Neuronal stem cell (in vitro differentiated cells): ENCODE data around the gene FAM174C.

Experiments
- DNase-seq: peaks from one replicate; pipeline ENCODE4 v3.0.0-alpha.2; 2013; ENCODE audit warnings: low spot score
- H2AFZ ChIP-seq: one replicate; pipeline ENCODE4 v1.6.1; 2013; ENCODE audit warnings: mild to moderate bottlenecking, low read length, inconsistent platforms
- H2AK5ac ChIP-seq: 2 replicates; pipeline ENCODE4 v1.6.1; 2013; ENCODE audit warnings: low read depth, mild to moderate bottlenecking, inconsistent platforms, low read length, moderate library complexity, mixed read lengths
- H2BK120ac ChIP-seq: 2 replicates; pipeline ENCODE4 v1.6.1; 2013; ENCODE audit warnings: low read depth, mild to moderate bottlenecking, inconsistent platforms, low read length, moderate library complexity, mixed read lengths
- H2BK12ac ChIP-seq: one replicate; pipeline ENCODE4 v1.6.1; 2013; ENCODE audit warnings: low read length, inconsistent platforms
- H2BK15ac ChIP-seq: 2 replicates; pipeline ENCODE4 v1.6.1; 2013; ENCODE audit warnings: mild to moderate bottlenecking, low read length, inconsistent platforms, mixed read lengths
- H2BK5ac ChIP-seq: one replicate; pipeline ENCODE4 v1.6.1; 2013; ENCODE audit warnings: inconsistent platforms, mild to moderate bottlenecking, low read length, moderate library complexity
- H3K14ac ChIP-seq: one replicate; pipeline ENCODE4 v1.6.1; 2013; ENCODE audit warnings: low read length, inconsistent platforms
- H3K18ac ChIP-seq: 2 replicates; pipeline ENCODE4 v1.6.1; 2013; ENCODE audit warnings: low read length, inconsistent platforms
- H3K23ac ChIP-seq: 2 replicates; pipeline ENCODE4 v1.6.1; 2013; ENCODE audit warnings: low read depth, mild to moderate bottlenecking, mixed read lengths, low read length, inconsistent platforms; ENCODE audit not compliant: poor library complexity
- H3K27ac ChIP-seq: replicated peaks from 3 replicates; pipeline ENCODE4 v1.5.1; 2013; ENCODE audit warnings: low read length, inconsistent platforms
- H3K27me3 ChIP-seq, 3 experiments: 2 replicates each; pipeline ENCODE4 v1.6.1; 2013; ENCODE audit warnings: low read length in 3 of 3, mild to moderate bottlenecking in 2 of 3, inconsistent platforms in 1 of 3, low read depth in 1 of 3, mixed read lengths in 1 of 3, moderate library complexity in 1 of 3; ENCODE audit not compliant: control insufficient read depth in 3 of 3, insufficient read depth in 3 of 3
- H3K36me3 ChIP-seq, 2 donors: replicated peaks in 1 of 2; 2 replicates each; pipeline ENCODE4 v1.6.1; 2013; ENCODE audit warnings: low read length in 2 of 2; ENCODE audit not compliant: control insufficient read depth in 2 of 2, insufficient read depth in 2 of 2
- H3K4ac ChIP-seq: 2 replicates; pipeline ENCODE4 v1.6.1; 2013; ENCODE audit warnings: inconsistent platforms, mild to moderate bottlenecking, low read length, moderate library complexity
- H3K4me1 ChIP-seq, 2 donors: 1 replicate in 1 of 2; 2 replicates in 1 of 2; pipeline ENCODE4 v1.6.1; 2013; ENCODE audit warnings: low read length in 2 of 2, low read depth in 1 of 2; ENCODE audit not compliant: control insufficient read depth in 2 of 2, insufficient read depth in 1 of 2
- H3K4me2 ChIP-seq: one replicate; pipeline ENCODE4 v1.6.1; 2013; ENCODE audit warnings: mild to moderate bottlenecking, low read length, inconsistent platforms; ENCODE audit not compliant: insufficient read depth, poor library complexity, severe bottlenecking
- H3K4me3 ChIP-seq, 2 donors: 2 replicates each; pipeline ENCODE4 v1.5.1; 2013; ENCODE audit warnings: low read length in 2 of 2, mild to moderate bottlenecking in 2 of 2, inconsistent platforms in 1 of 2, moderate library complexity in 1 of 2
- H3K79me1 ChIP-seq: one replicate; pipeline ENCODE4 v1.6.1; 2013; ENCODE audit warnings: low read depth, mild to moderate bottlenecking, inconsistent platforms, low read length, moderate library complexity
- H3K9ac ChIP-seq: one replicate; pipeline ENCODE4 v1.6.1; 2013; ENCODE audit warnings: mild to moderate bottlenecking, low read depth, low read length, inconsistent platforms; ENCODE audit not compliant: poor library complexity
- H3K9me3 ChIP-seq, 2 donors: replicated peaks in 1 of 2; 2 replicates each; pipeline versions ENCODE3 to v1.6.1; 2013; ENCODE audit warnings: low read length in 2 of 2, mild to moderate bottlenecking in 2 of 2, inconsistent platforms in 1 of 2, low read depth in 1 of 2, mixed read lengths in 1 of 2, moderate library complexity in 1 of 2; ENCODE audit not compliant: control insufficient read depth in 2 of 2, insufficient read depth in 1 of 2
- H4K8ac ChIP-seq: one replicate; pipeline ENCODE4 v1.6.1; 2013; ENCODE audit warnings: low read depth, mild to moderate bottlenecking, inconsistent platforms, low read length, moderate library complexity
- H4K91ac ChIP-seq: one replicate; pipeline ENCODE4 v1.6.1; 2013; ENCODE audit warnings: low read length, low read depth, mild to moderate bottlenecking, inconsistent platforms; ENCODE audit not compliant: poor library complexity
- WGBS, 2 donors: extraction: QIAGEN DNeasy Blood & Tissue Kit; methylation state at CpG; one replicate each; pipeline ENCODE4 v1.1.7; 2013; ENCODE audit warnings: missing lambda C conversion rate in 2 of 2, mixed read lengths in 1 of 2; ENCODE audit not compliant: insufficient read length in 2 of 2, insufficient replicate concordance in 1 of 2; ENCODE audit errors: extremely low coverage in 2 of 2; 5-methylcytosine and 5-hydroxymethylcytosine counted together

The FAM174C gene

DNA sequence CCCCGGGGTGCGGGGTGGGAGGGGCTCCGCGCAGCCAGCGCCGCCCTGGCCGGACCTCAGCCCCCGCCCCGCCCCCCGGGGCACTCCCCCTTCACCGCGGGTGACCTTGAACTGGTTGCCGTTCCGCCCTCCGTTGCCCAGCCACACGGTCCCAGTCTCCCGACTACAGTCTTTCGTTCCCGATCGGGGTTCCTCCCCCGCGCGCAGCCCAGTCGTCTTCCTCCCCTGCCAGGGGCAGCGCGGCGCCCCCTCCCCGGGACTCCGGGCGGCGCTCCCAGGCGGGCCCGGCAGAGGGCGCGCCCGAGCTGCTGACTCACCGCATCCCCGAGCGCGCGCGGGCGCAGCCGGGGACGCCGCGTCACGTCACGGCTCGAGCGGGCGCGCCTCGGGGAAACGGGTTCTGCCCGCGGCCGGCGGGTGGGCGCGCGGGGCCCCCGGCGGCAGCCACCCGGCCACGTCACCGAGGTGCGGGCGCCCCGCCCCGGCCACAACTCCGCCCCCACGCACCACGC is 26.5 kb upstream of the FAM174C start:
- Histone ChIP-seq H2BK120ac (peak overlapping the region; percentile 87), H3K4ac (peak overlapping the region; percentile 53), H3K9ac (peak overlapping the region; percentile 91), H3K4me2 (peak overlapping the region; percentile 64), H4K8ac (no peak overlapping the region), H4K91ac (no peak overlapping the region), H3K14ac (no peak overlapping the region), H3K9me3 (no peaks in the 10 kb centered on the region), H3K18ac (peak overlapping the region; percentile 98), H2AK5ac (peak overlapping the region; percentile 92), H3K27ac (peak overlapping the region; percentile 95), H2AFZ (peak overlapping the region; percentile 86), H3K4me1 (peaks cover 14 to 38% of the 10 kb centered on the region in 2 donors), H3K36me3 (peaks cover 16 to 34% of the 10 kb centered on the region in 2 donors), H2BK5ac (peak overlapping the region; percentile 93), H2BK12ac (no peak overlapping the region), H3K23ac (peak overlapping the region; percentile 97), H3K27me3 (no peaks in the 10 kb centered on the region), H2BK15ac (peak overlapping the region; percentile 83), H3K79me1 (peaks cover 21% of the 10 kb centered on the region), H3K4me3 (peak overlapping the region; percentile 95 to 98)
- WGBS, 2 donors = no CpG with 5 or more reads among the region's 74 CpGs
- no peak for DNase-seq

DNA sequence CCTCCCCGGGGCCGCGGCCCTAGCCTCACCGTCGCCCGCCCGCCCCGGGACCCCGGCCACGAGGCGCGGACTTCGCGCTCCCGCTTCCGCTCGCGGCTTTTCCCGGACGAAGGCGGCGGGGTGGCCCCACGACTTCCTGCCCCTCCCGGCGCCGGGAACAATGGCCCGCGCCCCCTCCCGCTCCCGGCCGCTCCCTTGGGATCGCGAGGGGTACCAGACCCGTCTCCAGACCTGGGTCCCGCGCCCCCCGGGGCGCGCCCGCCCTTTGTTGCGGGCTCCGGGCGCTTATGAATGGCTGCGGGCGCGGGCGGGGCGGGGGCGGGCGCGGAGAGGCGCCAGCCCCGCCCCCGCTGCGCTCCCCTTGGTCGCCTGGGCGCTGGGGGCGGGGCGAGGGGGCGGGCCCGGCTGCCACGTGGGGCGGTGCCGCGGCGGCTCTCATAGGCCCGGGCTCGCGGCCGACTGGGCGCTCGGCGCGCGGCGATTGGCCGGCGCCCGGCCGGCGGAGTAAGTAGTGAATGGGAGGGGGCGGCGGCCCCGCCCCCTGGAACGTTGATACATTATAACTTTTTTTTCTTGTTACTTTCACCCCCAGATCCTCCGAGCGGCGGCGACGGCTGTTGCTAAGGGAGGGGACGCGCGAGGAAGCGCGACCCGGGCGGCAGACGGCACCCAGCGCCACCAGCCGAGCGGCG is 25.9 kb upstream of the FAM174C start:
- H2BK15ac ChIP-seq = peak overlapping the region; percentile 81
- H3K4me1 ChIP-seq = peaks cover 16 to 39% of the 10 kb centered on the region in 2 donors
- H3K4me2 ChIP-seq = peak overlapping the region; percentile 64
- peak overlapping the region; percentile 99 for H2BK5ac ChIP-seq
- H3K14ac ChIP-seq = peak overlapping the region; percentile 14
- H3K27ac ChIP-seq = peak overlapping the region; percentile 95
- H4K8ac ChIP-seq = no peak overlapping the region
- peak; percentile 97 for DNase-seq
- peak overlapping the region; percentile 92 for H2AK5ac ChIP-seq
- peak overlapping the region; percentile 53 for H3K4ac ChIP-seq
- H2BK12ac ChIP-seq = no peak overlapping the region
- no CpG with 5 or more reads among the region's 102 CpGs for WGBS, 2 donors
- no peak overlapping the region for H2AFZ ChIP-seq
- H3K18ac ChIP-seq = peak overlapping the region; percentile 98
- H3K4me3 ChIP-seq = peak overlapping the region; percentile 98 to 99
- H3K9ac ChIP-seq = peak overlapping the region; percentile 97
- no peaks in the 10 kb centered on the region for H3K27me3 ChIP-seq
- H4K91ac ChIP-seq = no peak overlapping the region
- H3K23ac ChIP-seq = peak overlapping the region; percentile 100
- H2BK120ac ChIP-seq = peak overlapping the region; percentile 87
- no peaks in the 10 kb centered on the region for H3K9me3 ChIP-seq
- peaks cover 22% of the 10 kb centered on the region for H3K79me1 ChIP-seq
- H3K36me3 ChIP-seq = peaks cover 22 to 35% of the 10 kb centered on the region in 2 donors

GRCh38 chr19:1249990-1250436 is 25.3 kb upstream of the FAM174C start:
- Histone ChIP-seq H3K4me1 (peaks cover 13 to 35% of the 10 kb centered on the region in 2 donors), H3K23ac (peak overlapping the region; percentile 100), H2BK12ac (no peak overlapping the region), H3K27ac (peak overlapping the region; percentile 85), H3K36me3 (peaks cover 28 to 39% of the 10 kb centered on the region in 2 donors), H3K27me3 (no peaks in the 10 kb centered on the region), H2BK15ac (no peak overlapping the region), H2AFZ (no peak overlapping the region), H3K14ac (peak overlapping the region; percentile 14), H4K8ac (no peak overlapping the region), H3K18ac (peak overlapping the region; percentile 98), H3K9ac (peak overlapping the region; percentile 97), H4K91ac (no peak overlapping the region), H3K4ac (peak overlapping the region; percentile 53), H2AK5ac (peak overlapping the region; percentile 92), H3K79me1 (peaks cover 26% of the 10 kb centered on the region), H3K4me3 (peak overlapping the region; percentile 98 to 99), H3K4me2 (peak overlapping the region; percentile 49), H2BK5ac (peak overlapping the region; percentile 99), H2BK120ac (no peak overlapping the region), H3K9me3 (no peaks in the 10 kb centered on the region)
- no CpG with 5 or more reads among the region's 67 CpGs for WGBS, 2 donors
- no peak for DNase-seq
